ENCODE data around the gene NOL9.

DNA sequence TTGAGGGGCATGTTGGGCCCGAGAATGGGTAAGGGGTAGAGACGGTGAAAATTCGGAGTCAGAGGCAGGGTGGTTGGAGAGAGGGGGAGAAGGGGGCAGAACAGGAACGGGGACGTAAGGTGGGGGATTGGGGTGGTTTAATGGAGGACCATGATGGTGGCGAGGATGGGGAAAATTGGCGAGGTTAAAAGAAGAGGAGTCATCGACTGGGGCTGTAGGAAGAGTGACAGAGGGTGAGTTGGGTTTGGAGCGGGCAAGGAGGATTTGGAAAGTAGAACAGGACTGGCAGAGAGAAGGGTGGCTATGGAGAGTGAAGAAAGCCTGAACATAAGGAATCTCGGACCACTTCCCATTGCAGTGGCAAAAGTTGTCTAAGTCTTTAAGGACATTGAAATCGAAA, 14.7 kb upstream of the NOL9 start:
- TF ChIP-seq EP300 (IDR thresholded peaks at IDR 0.05), result no peak
- TF ChIP-seq, protein P1, sequence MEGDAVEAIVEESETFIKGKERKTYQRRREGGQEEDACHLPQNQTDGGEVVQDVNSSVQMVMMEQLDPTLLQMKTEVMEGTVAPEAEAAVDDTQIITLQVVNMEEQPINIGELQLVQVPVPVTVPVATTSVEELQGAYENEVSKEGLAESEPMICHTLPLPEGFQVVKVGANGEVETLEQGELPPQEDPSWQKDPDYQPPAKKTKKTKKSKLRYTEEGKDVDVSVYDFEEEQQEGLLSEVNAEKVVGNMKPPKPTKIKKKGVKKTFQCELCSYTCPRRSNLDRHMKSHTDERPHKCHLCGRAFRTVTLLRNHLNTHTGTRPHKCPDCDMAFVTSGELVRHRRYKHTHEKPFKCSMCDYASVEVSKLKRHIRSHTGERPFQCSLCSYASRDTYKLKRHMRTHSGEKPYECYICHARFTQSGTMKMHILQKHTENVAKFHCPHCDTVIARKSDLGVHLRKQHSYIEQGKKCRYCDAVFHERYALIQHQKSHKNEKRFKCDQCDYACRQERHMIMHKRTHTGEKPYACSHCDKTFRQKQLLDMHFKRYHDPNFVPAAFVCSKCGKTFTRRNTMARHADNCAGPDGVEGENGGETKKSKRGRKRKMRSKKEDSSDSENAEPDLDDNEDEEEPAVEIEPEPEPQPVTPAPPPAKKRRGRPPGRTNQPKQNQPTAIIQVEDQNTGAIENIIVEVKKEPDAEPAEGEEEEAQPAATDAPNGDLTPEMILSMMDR (IDR thresholded peaks at IDR 0.05), result no peak
